ENCODE results near the gene HIBADH. TPM values are rescaled to one million over a fixed set of nuclear protein-coding genes. Genes with fewer than 3 reads are reported as not detected.
A peak's percentile ranks its signal among the peaks of the same experiment; 100 is the strongest.

Gene HIBADH
- total RNA-seq, 1 experiment from 2014 or later = 23.2 TPM

- H3K9me3 ChIP-seq (ENCODE audit: control insufficient read depth, low read depth, low read length) = no peaks in the 10 kb centered on the region
- no peak overlapping the region for H3K27ac ChIP-seq (ENCODE audit: insufficient read length, low read depth, low read length)
- no peaks in the 10 kb centered on the region for H3K23me2 ChIP-seq (ENCODE audit: insufficient read length, low read depth, low read length, poor library complexity, severe bottlenecking)
- H2BK15ac ChIP-seq (ENCODE audit: low read depth, low read length) = no peak overlapping the region
- H3K9ac ChIP-seq (ENCODE audit: extremely low read depth, insufficient read length, low read length) = no peak overlapping the region
- peak overlapping the region; percentile 27 for H3K4me2 ChIP-seq (ENCODE audit: insufficient read depth, insufficient read length, low read length)
- Mint-ChIP-seq H3K27ac (peak overlapping the region; percentile 42 to 91 (median 63)), H3K27me3 (ENCODE audit: low read depth) (no peaks in the 10 kb centered on the region), H3K9me3 (no peaks in the 10 kb centered on the region), H3K4me1 (peaks cover 65 to 72% of the 10 kb centered on the region in 2 experiments), H3K4me3 (peak overlapping the region; percentile 49 to 61), H3K36me3 (ENCODE audit: insufficient read depth in 1 of 3, low read depth in 3 of 3) (peaks cover 2 to 15% (median 4%) of the 10 kb centered on the region in 3 experiments; a peak in 5 of 7 replicates)
- H3K23ac ChIP-seq (ENCODE audit: insufficient read length, low read depth, low read length) = no peak overlapping the region
- H4K91ac ChIP-seq (ENCODE audit: insufficient read length, low read depth, low read length) = no peak overlapping the region
- H2BK12ac ChIP-seq (ENCODE audit: insufficient read length, low read depth, low read length) = no peak overlapping the region
- H3T11ph ChIP-seq (ENCODE audit: low read length) = no peak overlapping the region
- no peak overlapping the region for H2BK20ac ChIP-seq (ENCODE audit: low read depth, low read length, poor library complexity, severe bottlenecking)
- H3K4me1 ChIP-seq (ENCODE audit: insufficient read depth, low read length) = no peaks in the 10 kb centered on the region
- H2AFZ ChIP-seq (ENCODE audit: low read length) = no peak overlapping the region
- H3K18ac ChIP-seq (ENCODE audit: insufficient read length, low read depth, low read length) = no peak overlapping the region
- H4K5ac ChIP-seq (ENCODE audit: insufficient read length, low read depth, low read length) = no peak overlapping the region
- no peaks in the 10 kb centered on the region for H3K79me2 ChIP-seq (ENCODE audit: insufficient read depth, low read length)
- no peaks in the 10 kb centered on the region for H3K79me1 ChIP-seq (ENCODE audit: insufficient read depth, low read depth, low read length, poor library complexity, severe bottlenecking)
- no CpG with 5 or more reads among the region's 4 CpGs for WGBS (ENCODE audit: extremely low coverage, insufficient read length, low lambda C conversion rate)
- TF ChIP-seq, protein P1, sequence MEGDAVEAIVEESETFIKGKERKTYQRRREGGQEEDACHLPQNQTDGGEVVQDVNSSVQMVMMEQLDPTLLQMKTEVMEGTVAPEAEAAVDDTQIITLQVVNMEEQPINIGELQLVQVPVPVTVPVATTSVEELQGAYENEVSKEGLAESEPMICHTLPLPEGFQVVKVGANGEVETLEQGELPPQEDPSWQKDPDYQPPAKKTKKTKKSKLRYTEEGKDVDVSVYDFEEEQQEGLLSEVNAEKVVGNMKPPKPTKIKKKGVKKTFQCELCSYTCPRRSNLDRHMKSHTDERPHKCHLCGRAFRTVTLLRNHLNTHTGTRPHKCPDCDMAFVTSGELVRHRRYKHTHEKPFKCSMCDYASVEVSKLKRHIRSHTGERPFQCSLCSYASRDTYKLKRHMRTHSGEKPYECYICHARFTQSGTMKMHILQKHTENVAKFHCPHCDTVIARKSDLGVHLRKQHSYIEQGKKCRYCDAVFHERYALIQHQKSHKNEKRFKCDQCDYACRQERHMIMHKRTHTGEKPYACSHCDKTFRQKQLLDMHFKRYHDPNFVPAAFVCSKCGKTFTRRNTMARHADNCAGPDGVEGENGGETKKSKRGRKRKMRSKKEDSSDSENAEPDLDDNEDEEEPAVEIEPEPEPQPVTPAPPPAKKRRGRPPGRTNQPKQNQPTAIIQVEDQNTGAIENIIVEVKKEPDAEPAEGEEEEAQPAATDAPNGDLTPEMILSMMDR (conservative IDR thresholded peaks at IDR 0.05) = no peak
- H3K14ac ChIP-seq (ENCODE audit: insufficient read depth, low read length) = no peak overlapping the region
- H3K4ac ChIP-seq (ENCODE audit: low read depth, low read length) = no peak overlapping the region
- no peak overlapping the region for H2BK120ac ChIP-seq (ENCODE audit: low read depth, low read length, poor library complexity, severe bottlenecking)
- no peaks in the 10 kb centered on the region for H4K20me1 ChIP-seq (ENCODE audit: control insufficient read depth, insufficient read depth, insufficient read length)
- DNase-seq = peak; percentile 55
- H3K56ac ChIP-seq (ENCODE audit: insufficient read length, low read depth, low read length) = no peak overlapping the region
- no peaks in the 10 kb centered on the region for H3K27me3 ChIP-seq (ENCODE audit: insufficient read depth, low read length)
- no peak overlapping the region for H2AK5ac ChIP-seq (ENCODE audit: insufficient read length, low read length)
- no peak overlapping the region for H4K8ac ChIP-seq (replicated peaks; ENCODE audit: insufficient read length, low read depth, low read length)
- no peak overlapping the region for H2BK5ac ChIP-seq (ENCODE audit: insufficient read length, low read length)
Observed at GRCh38 chr7:27602766-27603165, 59.9 kb downstream of the HIBADH start.

Data from H9 (cell line).